IPS-18c (cell line): ENCODE results near the gene ZNF831.

Experiments
- H3K4me3 ChIP-seq: 2 replicates; pipeline ENCODE4 v1.7.0; 2013; ENCODE audit warnings: low read depth, mild to moderate bottlenecking, low read length, moderate library complexity; ENCODE audit not compliant: insufficient read depth
- H3K9me3 ChIP-seq: one replicate; pipeline ENCODE4 v1.6.1; 2013; ENCODE audit warnings: mild to moderate bottlenecking, low read length, moderate library complexity; ENCODE audit not compliant: control insufficient read depth, insufficient read depth

ZNF831 gene

DNA sequence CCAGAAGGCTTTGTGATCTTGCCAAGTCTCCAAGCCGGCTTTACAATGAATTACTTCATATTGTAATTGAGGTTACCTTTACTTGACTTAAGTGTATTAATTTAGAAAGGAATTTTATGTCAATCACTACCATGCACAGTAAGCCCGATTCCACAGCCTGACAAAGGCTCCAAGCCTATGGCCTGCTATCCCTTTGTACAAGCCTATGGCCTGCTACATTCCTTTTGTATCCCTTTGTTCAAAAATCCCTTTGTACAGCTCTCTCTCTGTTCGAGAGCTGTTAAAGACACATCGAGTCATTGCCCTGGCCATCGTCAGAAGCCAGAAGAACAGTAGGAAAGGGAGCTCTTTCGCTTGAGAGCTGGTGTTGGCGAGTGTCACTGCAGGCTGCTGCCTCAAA lies 134.1 kb downstream of the ZNF831 start:
- no peak overlapping the region for H3K4me3 ChIP-seq
- no peaks in the 10 kb centered on the region for H3K9me3 ChIP-seq

DNA sequence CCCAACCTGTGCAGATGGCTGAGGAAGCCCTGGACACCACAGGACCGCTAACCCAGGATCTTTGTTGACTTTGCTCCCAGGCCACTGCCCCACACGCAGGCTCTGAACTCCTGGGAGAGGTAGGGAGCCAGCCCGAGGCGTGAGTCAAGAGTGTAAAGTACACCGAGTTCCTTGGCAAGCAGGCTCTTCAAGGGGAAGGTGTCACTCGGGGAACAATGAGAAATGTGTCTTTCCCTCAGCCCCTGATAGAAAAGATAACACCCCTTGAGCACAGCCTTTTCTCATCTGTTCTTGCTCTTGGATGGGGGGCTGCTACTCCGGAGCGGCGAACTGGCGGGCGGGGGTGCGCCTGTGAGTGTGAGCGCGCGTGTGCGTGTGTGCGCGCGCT lies 136.3 kb downstream of the ZNF831 start:
- Histone ChIP-seq H3K9me3 (no peaks in the 10 kb centered on the region), H3K4me3 (peak overlapping the region; percentile 16; the same call in 1 of the 2 replicates)

DNA sequence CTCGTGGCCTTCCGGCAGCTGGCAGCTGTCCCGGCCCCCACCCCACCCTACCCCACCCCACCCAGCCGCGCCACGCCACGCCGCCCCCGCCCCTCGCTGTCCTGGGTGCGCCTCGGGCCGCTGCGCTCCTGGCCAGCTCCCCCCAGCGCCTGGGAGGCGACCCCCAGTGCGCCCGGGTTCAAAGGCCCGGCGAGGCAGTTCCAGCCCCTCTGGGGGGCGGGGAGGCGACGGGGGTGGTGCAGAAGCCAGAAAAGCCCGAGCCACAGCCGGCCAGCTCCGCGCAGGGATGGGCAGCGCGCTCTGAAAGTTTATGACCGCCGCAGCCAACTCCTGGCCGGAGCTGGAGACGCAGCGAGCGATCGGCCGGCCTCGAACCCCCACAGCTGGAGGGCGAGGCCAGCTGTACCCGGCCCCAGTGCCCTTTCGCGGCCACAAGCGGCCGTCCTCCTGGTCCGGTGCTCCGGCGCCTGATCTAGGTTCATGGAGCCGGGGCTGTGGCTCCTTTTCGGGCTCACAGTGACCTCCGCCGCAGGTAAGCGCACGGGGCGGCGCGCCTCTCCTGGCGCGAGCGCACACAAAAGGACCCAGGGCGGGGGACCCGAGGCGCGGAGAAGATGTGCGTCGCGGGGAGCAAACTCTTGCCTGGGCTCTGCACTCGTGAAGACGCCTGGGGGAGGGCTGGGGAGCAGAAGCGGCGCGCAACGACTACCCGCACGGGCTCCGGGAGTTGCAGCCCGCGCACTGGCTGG lies 136.9 kb downstream of the ZNF831 start, which contains the start of gene EDN3:
Gene EDN3 (plus strand): TSS at position 279 of the 749 bp plus-strand sequence. CDS start 202 bp downstream, at position 481.
- Histone ChIP-seq H3K9me3 (no peaks in the 10 kb centered on the region), H3K4me3 (peak within 1 kb of the TSS; percentile 61)

DNA sequence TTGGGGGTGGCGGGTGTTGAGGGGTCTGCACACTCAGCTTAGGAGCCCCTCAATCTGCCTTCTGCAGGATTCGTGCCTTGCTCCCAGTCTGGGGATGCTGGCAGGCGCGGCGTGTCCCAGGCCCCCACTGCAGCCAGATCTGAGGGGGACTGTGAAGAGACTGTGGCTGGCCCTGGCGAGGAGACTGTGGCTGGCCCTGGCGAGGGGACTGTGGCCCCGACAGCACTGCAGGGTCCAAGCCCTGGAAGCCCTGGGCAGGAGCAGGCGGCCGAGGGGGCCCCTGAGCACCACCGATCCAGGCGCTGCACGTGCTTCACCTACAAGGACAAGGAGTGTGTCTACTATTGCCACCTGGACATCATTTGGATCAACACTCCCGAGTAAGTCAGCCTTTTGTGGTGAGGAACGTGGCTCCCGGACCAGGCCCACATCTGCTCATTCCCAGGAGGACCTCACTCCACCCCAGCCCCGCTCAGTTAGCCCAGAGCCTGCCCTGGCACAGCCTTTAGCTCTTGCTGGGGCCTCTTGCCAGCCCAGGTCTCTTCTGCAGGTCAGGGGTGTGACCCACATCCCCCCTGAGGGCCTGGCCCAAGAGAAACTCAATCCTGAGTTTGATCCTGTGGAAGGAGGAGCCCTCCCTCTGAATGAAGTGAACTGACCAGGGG lies 137.9 kb downstream of the ZNF831 start:
- Histone ChIP-seq H3K4me3 (peak overlapping the region; percentile 61; the same call in 1 of the 2 replicates), H3K9me3 (no peaks in the 10 kb centered on the region)

DNA sequence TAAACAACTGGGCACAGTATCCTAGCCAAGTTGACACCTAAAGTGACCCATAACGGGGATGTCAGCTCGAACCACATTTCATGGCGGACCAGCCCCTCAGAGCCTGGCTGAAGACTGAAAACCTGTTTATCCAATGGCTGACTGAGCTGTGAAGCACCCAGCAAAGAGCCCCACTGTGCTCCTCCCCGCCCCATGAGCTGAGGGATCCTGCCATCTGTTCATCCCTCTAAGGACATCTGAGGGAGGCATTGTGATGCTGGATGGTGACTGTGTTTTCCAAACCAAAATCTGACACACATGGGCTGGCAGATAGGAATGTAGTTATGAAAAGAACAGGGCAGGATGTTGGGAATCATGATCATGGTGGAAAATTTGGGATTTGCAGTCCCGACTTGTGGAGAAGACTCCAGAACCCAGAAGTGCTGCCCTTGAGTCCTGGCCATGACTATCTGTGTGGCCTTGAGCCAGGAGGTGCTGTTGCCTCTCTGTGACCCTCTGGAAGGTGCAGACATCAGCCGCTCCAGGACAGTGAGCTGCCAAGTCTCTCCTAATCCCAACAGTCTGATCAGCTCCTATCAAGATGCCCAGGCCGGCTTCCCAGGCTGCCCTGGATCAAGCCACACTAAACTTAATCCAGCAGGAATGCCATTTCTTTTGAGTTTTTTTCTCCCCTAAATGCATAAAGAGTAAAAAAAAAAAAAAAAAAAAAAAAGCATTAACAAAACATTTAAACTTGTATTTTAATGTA lies 142.5 kb downstream of the ZNF831 start:
- Histone ChIP-seq H3K4me3 (no peak overlapping the region), H3K9me3 (no peaks in the 10 kb centered on the region)

DNA sequence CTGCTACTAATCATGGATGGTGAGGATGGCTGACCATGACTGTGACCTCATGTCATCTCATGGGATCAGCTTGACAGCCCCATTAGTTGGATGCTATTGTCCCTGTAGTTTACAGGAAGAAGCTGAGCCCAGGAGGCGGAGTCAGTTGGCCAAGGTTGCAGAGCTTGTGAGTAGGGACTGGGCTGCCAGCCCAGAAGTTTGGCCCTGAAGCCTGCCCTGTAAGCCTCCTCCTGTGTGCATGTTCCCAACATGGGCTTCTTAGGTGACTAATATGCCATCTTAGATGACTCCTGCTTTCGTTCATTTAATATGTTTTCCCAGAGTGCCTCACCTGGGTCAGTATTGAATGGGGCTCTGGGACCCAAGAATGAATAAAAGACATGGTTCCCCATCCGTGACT lies 143.6 kb downstream of the ZNF831 start:
- no peaks in the 10 kb centered on the region for H3K9me3 ChIP-seq
- H3K4me3 ChIP-seq: no peak overlapping the region
